ENCODE results near the gene CLDN9.

CLDN9 gene

GRCh38 chr16:3023669-3024478 is 11.2 kb downstream of the CLDN9 start, which contains the start of the genes HCFC1R1 and THOC6:
TSS of gene HCFC1R1 (minus strand) at chr16:3023942. CDS start at chr16:3023941, 1 bp downstream.
TSS of gene THOC6 (plus strand) at chr16:3024035. CDS start at chr16:3024327, 292 bp downstream.
- no peak for TF ChIP-seq ZNF274 (IDR thresholded peaks at IDR 0.05; ENCODE audit: low read depth, low read length)
- peak within 1 kb of the TSS; percentile 72 for H3K4me3 ChIP-seq (ENCODE audit: low read length)

- no peak for TF ChIP-seq ZNF274 (IDR thresholded peaks at IDR 0.05; ENCODE audit: low read depth, low read length)
- H3K4me3 ChIP-seq (ENCODE audit: low read length) = no peak overlapping the region
Measured at GRCh38 chr16:3025032-3026002, 12.6 kb downstream of the CLDN9 start.

- TF ChIP-seq ZNF274 (IDR thresholded peaks at IDR 0.05; ENCODE audit: low read depth, low read length) = no peak
- no peak overlapping the region for H3K4me3 ChIP-seq (ENCODE audit: low read length)
Measured at GRCh38 chr16:3026003-3026378, 13.3 kb downstream of the CLDN9 start.

- no peak for TF ChIP-seq ZNF274 (IDR thresholded peaks at IDR 0.05; ENCODE audit: low read depth, low read length)
Measured at GRCh38 chr16:3026609-3027488, 14.1 kb downstream of the CLDN9 start.

GRCh38 chr16:3027489-3027795 is 14.7 kb downstream of the CLDN9 start:
- no peak overlapping the region for H3K4me3 ChIP-seq (ENCODE audit: low read length)
- TF ChIP-seq ZNF274 (IDR thresholded peaks at IDR 0.05; ENCODE audit: low read depth, low read length) = no peak

More at GRCh38 chr16:3026609-3027488, 14.1 kb downstream of the CLDN9 start:
- H3K4me3 ChIP-seq (ENCODE audit: low read length) = no peak overlapping the region

GRCh38 chr16:3027983-3028715 is 15.4 kb downstream of the CLDN9 start:
- TF ChIP-seq ZNF274 (IDR thresholded peaks at IDR 0.05; ENCODE audit: low read depth, low read length) = no peak
- H3K4me3 ChIP-seq (ENCODE audit: low read length) = no peak overlapping the region

GRCh38 chr16:3028716-3029319 is 16.1 kb downstream of the CLDN9 start:
- H3K4me3 ChIP-seq (ENCODE audit: low read length) = no peak overlapping the region

GRCh38 chr16:3029491-3030221 is 16.9 kb downstream of the CLDN9 start:
- no peak for TF ChIP-seq ZNF274 (IDR thresholded peaks at IDR 0.05; ENCODE audit: low read depth, low read length)
- no peak overlapping the region for H3K4me3 ChIP-seq (ENCODE audit: low read length)

More at GRCh38 chr16:3028716-3029319, 16.1 kb downstream of the CLDN9 start:
- no peak for TF ChIP-seq ZNF274 (IDR thresholded peaks at IDR 0.05; ENCODE audit: low read depth, low read length)

GRCh38 chr16:3030222-3031212 is 17.8 kb downstream of the CLDN9 start:
- no peak for TF ChIP-seq ZNF274 (IDR thresholded peaks at IDR 0.05; ENCODE audit: low read depth, low read length)
- no peak overlapping the region for H3K4me3 ChIP-seq (ENCODE audit: low read length)

GRCh38 chr16:3032624-3033023 is 19.9 kb downstream of the CLDN9 start:
- no peak overlapping the region for H3K4me3 ChIP-seq (ENCODE audit: low read length)
- TF ChIP-seq ZNF274 (IDR thresholded peaks at IDR 0.05; ENCODE audit: low read depth, low read length) = no peak

Measured in GM08714 (cell line).